K562 (cell line): ENCODE results near the gene C3orf70. TPM values are rescaled to one million over a fixed set of nuclear protein-coding genes. Genes with fewer than 3 reads are reported as not detected.

Experiments used
- ATAC-seq: fragments of 200-7000 bp; cut with Tn5 transposase; 3 replicates; pipeline ENCODE4 v1.9.1; 2020; ENCODE audit warnings: moderate library complexity
- BruUV-seq: library from RNA; stranded (reverse); fragments of 400-500 nt; replicated peaks from 2 replicates; lab custom pipeline; 2021; lab: Mats Ljungman, UMichigan
- CTCF ChIA-PET: fragments of 300-600 bp; formaldehyde crosslinking; extraction: SDS; loops from one replicate; lab custom pipeline; 2021; ENCODE audit warnings: low intra/inter-chr PET ratio; lab: Yijun Ruan, JAX
- POLR2A ChIA-PET: fragments of 300-600, 350-650 bp; sonication (Branson Sonifier 250); formaldehyde crosslinking; extraction: SDS; loops from one replicate; lab custom pipeline; 2021; ENCODE audit warnings: antibody characterized with exemption, inconsistent platforms; lab: Yijun Ruan, JAX
- DNase-seq, 4 experiments: peaks; one replicate each; pipeline versions ENCODE4 v3.0.0 to v3.0.0-alpha.2; 2011 to 2018; ENCODE audit warnings: low spot score in 3 of 4, mixed read lengths in 3 of 4; ENCODE audit errors: extremely low read depth in 1 of 4
- FAIRE-seq: peaks from 2 replicates; lab custom pipeline; 2011; peaks lifted over from hg19 to GRCh38; lab: Jason Lieb, UNC
- H2AFZ ChIP-seq: 2 replicates; pipeline ENCODE4 v1.6.0; 2011; ENCODE audit warnings: low read depth, low read length, control low read depth, inconsistent platforms
- H3K27ac ChIP-seq: fragments of 200-600 bp; 3 replicates; pipeline ENCODE4 v1.8.0; 2011; ENCODE audit warnings: low read depth, mild to moderate bottlenecking, control low read depth, inconsistent platforms, low read length, moderate library complexity, mixed read lengths; ENCODE audit errors: extremely low read depth
- H3K27me3 ChIP-seq, 2 experiments: fragments of 300-600 bp in 1 of 2; 2 replicates in 1 of 2; 3 replicates in 1 of 2; pipeline versions ENCODE4 v1.6.0 to v1.8.0; 2011; ENCODE audit warnings: inconsistent platforms in 2 of 2, low read length in 2 of 2, mild to moderate bottlenecking in 1 of 2, mixed read lengths in 1 of 2, moderate library complexity in 1 of 2; ENCODE audit not compliant: control insufficient read depth in 2 of 2, insufficient read depth in 2 of 2
- H3K36me3 ChIP-seq: fragments of 300-600 bp; 3 replicates; pipeline ENCODE4 v1.8.0; 2011; ENCODE audit warnings: mild to moderate bottlenecking, low read length, inconsistent platforms; ENCODE audit not compliant: control insufficient read depth, insufficient read depth
- H3K4me1 ChIP-seq, 2 experiments: fragments of 200-600 bp in 1 of 2; replicated peaks in 1 of 2; 2 replicates in 1 of 2; 3 replicates in 1 of 2; pipeline versions ENCODE4 v1.5.1 to v1.8.0; 2011; ENCODE audit warnings: inconsistent platforms in 2 of 2, low read length in 2 of 2, mild to moderate bottlenecking in 1 of 2, mixed read lengths in 1 of 2, moderate library complexity in 1 of 2; ENCODE audit not compliant: control insufficient read depth in 2 of 2, insufficient read depth in 2 of 2
- H3K4me2 ChIP-seq: 2 replicates; pipeline ENCODE4 v1.6.1; 2011; ENCODE audit warnings: low read length, control low read depth, inconsistent platforms, mixed read lengths; ENCODE audit not compliant: insufficient read depth
- H3K4me3 ChIP-seq: fragments of 200-600 bp; sonication (generic), shearing (Covaris generic); 2 replicates; pipeline ENCODE4 v1.5.1; 2016; ENCODE audit warnings: control low read depth, inconsistent platforms
- H3K79me2 ChIP-seq: fragments of 200-600 bp; 3 replicates; pipeline ENCODE4 v1.8.0; 2011; ENCODE audit warnings: low read length, inconsistent platforms; ENCODE audit not compliant: control insufficient read depth, insufficient read depth
- H3K9ac ChIP-seq, 2 experiments: 2 replicates each; pipeline versions ENCODE4 v1.6.0 to v1.6.1; 2011; ENCODE audit warnings: low read depth in 2 of 2, low read length in 2 of 2, control low read depth in 1 of 2, inconsistent platforms in 1 of 2, mild to moderate bottlenecking in 1 of 2, mixed read lengths in 1 of 2; ENCODE audit not compliant: insufficient read depth in 1 of 2
- H3K9me1 ChIP-seq: one replicate; pipeline ENCODE4 v1.6.0; 2011; ENCODE audit warnings: inconsistent platforms, mild to moderate bottlenecking, low read length, moderate library complexity; ENCODE audit not compliant: control insufficient read depth, insufficient read depth
- H3K9me3 ChIP-seq: replicated peaks from 2 replicates; pipeline ENCODE4 v1.5.1; 2011; ENCODE audit warnings: low read depth, low read length, inconsistent platforms; ENCODE audit not compliant: control insufficient read depth, insufficient read depth
- H4K20me1 ChIP-seq: replicated peaks from 2 replicates; pipeline ENCODE4 v1.6.1; 2011; ENCODE audit warnings: low read length, inconsistent platforms, mixed read lengths; ENCODE audit not compliant: control insufficient read depth, insufficient read depth
- ARHGAP35 ChIP-seq: fragments of 450-650 bp; IDR thresholded peaks from 2 replicates; pipeline ENCODE4 v1.6.1; 2018; ENCODE audit not compliant: partially characterized antibody
- MAFG ChIP-seq: fragments of 450-650 bp; conservative IDR thresholded peaks from 2 replicates; pipeline ENCODE4 v1.6.1; 2016; ENCODE audit warnings: missing genetic modification characterization, missing compliant biosample characterization
- MEF2A ChIP-seq: IDR thresholded peaks from 2 replicates; pipeline ENCODE4 v1.6.1; 2011; ENCODE audit warnings: low read depth, mild to moderate bottlenecking, low read length, moderate library complexity; ENCODE audit not compliant: control insufficient read depth
- MYNN ChIP-seq, 2 experiments: sonication (generic); formaldehyde crosslinking in 1 of 2; IDR thresholded peaks; 2 replicates each; pipeline versions ENCODE4 v1.5.0 to v1.6.1; 2016 to 2020; ENCODE audit warnings: antibody characterized with exemption in 1 of 2, missing genetic modification reagents in 1 of 2
- NR2F6 ChIP-seq: fragments of 450-650 bp; formaldehyde crosslinking; IDR thresholded peaks from 2 replicates; pipeline ENCODE4 v1.4.0; 2020; ENCODE audit warnings: mild to moderate bottlenecking
- POLR3A ChIP-seq: IDR thresholded peaks from 2 replicates; pipeline ENCODE4 v1.6.1; 2011; ENCODE audit warnings: borderline replicate concordance, mild to moderate bottlenecking, moderate library complexity; ENCODE audit not compliant: insufficient read length, insufficient read depth; ENCODE audit errors: extremely low read depth
- SMAD1 ChIP-seq: fragments of 150-350 bp; IDR thresholded peaks from 2 replicates; pipeline ENCODE4 v1.6.1; 2014; ENCODE audit warnings: low read length, low read depth; ENCODE audit not compliant: partially characterized antibody
- STAG1 ChIP-seq: sonication (generic); formaldehyde crosslinking; IDR thresholded peaks from 2 replicates; pipeline ENCODE4 v1.5.0; 2020; ENCODE audit warnings: missing genetic modification reagents, borderline replicate concordance
- TAF15 ChIP-seq: fragments of 200-400 bp; formaldehyde crosslinking; IDR thresholded peaks from 2 replicates; pipeline ENCODE4 v1.6.1; 2017; ENCODE audit warnings: mild to moderate bottlenecking, low read depth, low read length, moderate library complexity
- TBP ChIP-seq: optimal IDR thresholded peaks from 2 replicates; pipeline ENCODE3; 2011; ENCODE audit warnings: low read depth, low read length, improper control_type of control experiment
- ZC3H11A ChIP-seq: IDR thresholded peaks from 2 replicates; pipeline ENCODE4 v1.6.1; 2012; ENCODE audit warnings: low read depth, low read length, improper control_type of control experiment
- ZKSCAN1 ChIP-seq: fragments of 150-350 bp; IDR thresholded peaks from 2 replicates; pipeline ENCODE4 v1.6.1; 2016; ENCODE audit warnings: low read depth, low read length
- ZNF217 ChIP-seq: sonication (generic); formaldehyde crosslinking; IDR thresholded peaks from 2 replicates; pipeline ENCODE4 v1.8.0; 2022; ENCODE audit warnings: mild to moderate bottlenecking, missing genetic modification reagents
- ZNF584 ChIP-seq: fragments of 200-800 bp; sonication (Bioruptor generic); IDR thresholded peaks from 2 replicates; pipeline ENCODE4 v1.6.1; 2016; ENCODE audit warnings: low read depth, mild to moderate bottlenecking, missing genetic modification characterization, missing compliant biosample characterization
- ZNF696 ChIP-seq: fragments of 250-450 bp; sonication (Bioruptor Pico); conservative IDR thresholded peaks from 2 replicates; pipeline ENCODE4 v1.4.0; 2020; ENCODE audit warnings: mild to moderate bottlenecking, moderate library complexity
- ZNF785 ChIP-seq: fragments of 250-450 bp; sonication (Bioruptor Pico); IDR thresholded peaks from 2 replicates; pipeline ENCODE4 v1.4.0; 2020; ENCODE audit warnings: mild to moderate bottlenecking
- WGBS: fragments of 100-300 bp; shearing (Covaris generic); methylation state at CpG from one replicate; pipeline ENCODE4 v1.1.6; 2016; ENCODE audit warnings: low coverage, mixed read lengths; ENCODE audit not compliant: insufficient coverage; ENCODE audit errors: missing lambda C conversion rate; 5-methylcytosine and 5-hydroxymethylcytosine counted together
- in situ Hi-C: fragments of 300-500 bp; cut with MboI; formaldehyde crosslinking; loops from 4 replicates; pipeline ENCODE4 v1.15.0; 2018; ENCODE audit warnings: inconsistent platforms, mixed read lengths
- intact Hi-C: fragments of 100-400 bp; cut with micrococcal nuclease; formaldehyde crosslinking; loops from 2 replicates; pipeline ENCODE4 v1.14.2; 2022
- polyA plus RNA-seq, 8 experiments: library from polyadenylated mRNA; depleted of rRNA in 4 of 8; stranded (reverse) in 5 of 8; unstranded in 3 of 8; fragments of >200 nt; fragmentation: Nextera tagmentation in 2 of 8; fragmentation: Illumina TruSeq in 1 of 8; extraction: Ambion mirVana in 2 of 8; extraction: Trizol in 1 of 8; gene quantifications; 2 replicates each; pipeline versions ENCODE4 v1.2.1 to v1.2.3, GENCODE V29; 2011 to 2014; ENCODE audit warnings: inconsistent platforms in 1 of 8, missing spikeins in 1 of 8
- total RNA-seq, 7 experiments: library from RNA; depleted of rRNA in 6 of 7; stranded (reverse); fragments of >200 nt in 6 of 7; fragmentation: Illumina TruSeq in 2 of 7; extraction: Trizol in 2 of 7; gene quantifications; 2 replicates each; pipeline versions ENCODE4 v1.2.1 to v1.2.3, GENCODE V29; 2011 to 2021; ENCODE audit warnings: low replicate concordance in 1 of 7

Gene C3orf70
- total and polyA plus RNA-seq, 9 of the 15 experiments (the other 6 are each of a cell fraction or from before 2014, with no cell fraction given), result 0.01 to 0.04 (median 0.03) TPM; not detected in 6

DNA sequence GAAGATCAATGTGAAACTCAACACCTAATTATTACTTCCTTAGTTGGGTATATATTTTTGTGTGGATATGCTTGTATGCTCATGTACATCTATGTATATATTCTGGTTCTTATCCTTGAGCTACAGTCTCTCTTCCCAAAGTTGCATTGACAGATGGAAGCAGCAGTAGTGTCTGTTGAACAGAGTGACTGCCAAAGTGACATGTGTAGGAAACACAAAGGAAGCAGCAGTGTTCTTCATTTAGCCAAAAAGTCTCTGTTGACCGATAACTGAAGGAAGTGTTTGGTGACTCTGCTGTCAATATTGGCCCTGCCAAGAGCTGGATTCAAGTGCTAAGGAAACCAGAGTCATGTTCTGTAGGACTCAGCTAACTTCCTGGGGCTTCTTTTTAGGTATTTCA is 123.8 kb downstream of the C3orf70 start:
- no peak overlapping the region for H3K4me3 ChIP-seq
- H3K36me3 ChIP-seq, result 0 out of 3 replicates have a peak, but pooled peaks cover 3% of the 10 kb centered on the region
- BruUV-seq, result no TSS peak
- H3K4me2 ChIP-seq, result no peak overlapping the region
- ChIA-PET POLR2A (no interaction called here), CTCF (no interaction called here)
- intact Hi-C loops, result no loop called here
- H3K79me2 ChIP-seq, result no peaks in the 10 kb centered on the region
- H3K9me3 ChIP-seq, result no peaks in the 10 kb centered on the region
- no peaks in the 10 kb centered on the region for H3K9me1 ChIP-seq
- TF ChIP-seq POLR3A, result no peak
- no peak for TF ChIP-seq MEF2A
- TF ChIP-seq MYNN (IDR thresholded peaks at IDR 0.05), result no peak
- no peak for TF ChIP-seq MYNN (CRISPR knock-in tag; IDR thresholded peaks at IDR 0.05)
- TF ChIP-seq ZC3H11A, result no peak
- TF ChIP-seq ZNF696, result no peak
- no peak for TF ChIP-seq SMAD1
- TF ChIP-seq ZNF584 (CRISPR knock-in tag), result no peak
- TF ChIP-seq STAG1 (CRISPR knock-in tag), result no peak
- TF ChIP-seq ZNF785 (CRISPR knock-in tag), result no peak
- TF ChIP-seq ARHGAP35, result no peak
- no peak for TF ChIP-seq MAFG (tag)
- no peak for TF ChIP-seq ZNF217 (CRISPR knock-in tag)
- TF ChIP-seq TBP, result no peak
- no peak for TF ChIP-seq ZKSCAN1
- no peak for TF ChIP-seq NR2F6 (CRISPR knock-in tag)
- TF ChIP-seq TAF15, result no peak
- no peaks in the 10 kb centered on the region for H3K27me3 ChIP-seq
- in situ Hi-C loops, result no loop called here
- no peak for ATAC-seq
- no peak for FAIRE-seq
- WGBS, result 92% methylated on average over 1 of the region's 1 CpG
- peaks cover 0 to 12% of the 10 kb centered on the region in 2 experiments; a peak in 3 of 5 replicates for H3K4me1 ChIP-seq
- no peaks in the 10 kb centered on the region for H4K20me1 ChIP-seq
- DNase-seq, result no peak
- no peak overlapping the region for H3K27ac ChIP-seq
- no peak overlapping the region for H3K9ac ChIP-seq
- no peak overlapping the region for H2AFZ ChIP-seq
